HG02571 (cell line): Measurements from ENCODE around the gene FAM117A.
"Not testable (repeated sequence)": the region's sequence is repeated elsewhere in the genome, so short reads cannot be mapped to it uniquely, and the experiment has no call there.

Source experiments
- ATAC-seq: cut with Tn5 transposase; IDR thresholded peaks from one replicate; pipeline ENCODE4 v1.9.1; 2021; ENCODE audit warnings: mild to moderate bottlenecking, moderate library complexity; ENCODE audit not compliant: unreplicated experiment

FAM117A gene

GRCh38 chr17:49764559-49765180 is 739 bp upstream of the FAM117A start:
- no peak for ATAC-seq

GRCh38 chr17:49762151-49762941 is 1.6 kb downstream of the FAM117A start:
- ATAC-seq: no peak

GRCh38 chr17:49760932-49761558 is 2.9 kb downstream of the FAM117A start:
- no peak for ATAC-seq

GRCh38 chr17:49760296-49760695 is 3.6 kb downstream of the FAM117A start:
- no peak for ATAC-seq

- no peak for ATAC-seq
Observed at GRCh38 chr17:49759203-49759602, 4.7 kb downstream of the FAM117A start.

- not testable (repeated sequence) for ATAC-seq
Observed at GRCh38 chr17:49758464-49759010, 5.4 kb downstream of the FAM117A start.

GRCh38 chr17:49757151-49757777 is 6.7 kb downstream of the FAM117A start:
- ATAC-seq: no peak

- ATAC-seq: no peak
Observed at GRCh38 chr17:49756323-49757150, 7.4 kb downstream of the FAM117A start.

- ATAC-seq: no peak
Observed at GRCh38 chr17:49755663-49756283, 8.2 kb downstream of the FAM117A start.

GRCh38 chr17:49753959-49754391 is 10.0 kb downstream of the FAM117A start:
- ATAC-seq: no peak

GRCh38 chr17:49752508-49752907 is 11.4 kb downstream of the FAM117A start:
- ATAC-seq: no peak

GRCh38 chr17:49749730-49750129 is 14.2 kb downstream of the FAM117A start:
- ATAC-seq: no peak

- ATAC-seq: peak; percentile 68
Observed at GRCh38 chr17:49748791-49749190, 15.1 kb downstream of the FAM117A start.

- ATAC-seq: no peak
Observed at GRCh38 chr17:49748223-49748622, 15.7 kb downstream of the FAM117A start.

- no peak for ATAC-seq
Observed at GRCh38 chr17:49747632-49748031, 16.3 kb downstream of the FAM117A start.

- peak; percentile 42 for ATAC-seq
Observed at GRCh38 chr17:49746791-49747490, 17.0 kb downstream of the FAM117A start.

GRCh38 chr17:49745175-49746139 is 18.5 kb downstream of the FAM117A start:
- no peak for ATAC-seq

GRCh38 chr17:49742166-49742638 is 21.7 kb downstream of the FAM117A start:
- no peak for ATAC-seq
